Myocyte (in vitro differentiated cells): ENCODE measurements around the gene ANKRD65. TPM values are rescaled to one million over a fixed set of nuclear protein-coding genes. Genes with fewer than 3 reads are reported as not detected.
"Not testable (repeated sequence)": the region's sequence is repeated elsewhere in the genome, so short reads cannot be mapped to it uniquely, and the experiment has no call there.

Experiments
- DNase-seq: peaks from one replicate; pipeline ENCODE4 v3.0.0-alpha.2; 2012; ENCODE audit warnings: low read depth
- total RNA-seq: library from RNA; depleted of rRNA; stranded (reverse); fragments of >200 nt; gene quantifications from 2 replicates; pipeline ENCODE4 v1.2.3, GENCODE V29; 2014

The ANKRD65 gene
- total RNA-seq, 1 donor from 2014 or later, result not detected

DNA sequence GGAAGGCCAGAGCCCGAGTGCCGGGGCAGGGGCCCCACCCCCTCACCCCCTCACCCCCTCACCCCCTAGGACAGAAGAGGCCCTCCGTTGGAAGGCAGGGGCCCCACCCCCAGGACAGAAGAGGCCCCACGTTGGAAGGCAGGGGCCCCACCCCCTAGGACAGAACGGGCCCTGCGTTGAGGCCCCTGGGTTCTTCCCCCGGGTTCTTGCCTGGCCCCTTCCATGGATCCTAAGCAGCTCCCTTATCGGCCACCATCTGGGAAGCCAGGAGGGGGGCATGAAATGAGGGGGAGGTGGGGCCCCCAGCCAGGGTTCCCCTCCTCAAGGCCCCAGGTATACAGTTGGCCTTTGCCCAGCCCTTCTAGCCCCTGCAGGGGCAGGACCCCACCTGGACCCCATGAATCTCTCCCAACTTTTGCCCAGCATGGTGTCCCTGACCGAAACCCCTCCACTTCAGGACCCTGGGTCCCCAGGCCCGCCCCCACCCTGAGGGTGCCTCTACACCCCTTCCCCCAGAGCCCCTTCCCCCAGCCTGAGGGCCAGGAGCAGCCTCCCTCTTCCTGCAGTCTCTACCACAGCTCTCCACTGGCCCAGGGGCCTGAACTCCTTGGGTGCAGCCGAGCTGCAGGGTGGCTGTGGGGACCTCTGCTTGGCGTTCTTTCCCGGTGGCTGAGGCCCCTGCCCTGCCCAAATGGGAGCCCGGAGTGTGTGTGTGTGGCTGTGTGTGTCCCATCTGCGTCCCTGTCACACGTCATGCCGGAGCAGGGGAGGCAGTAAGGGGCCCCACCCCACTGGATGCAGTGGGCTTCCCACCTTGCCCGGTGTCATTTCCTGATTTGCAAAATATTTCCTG lies 10.1 kb upstream of the ANKRD65 start:
- DNase-seq, result no peak

DNA sequence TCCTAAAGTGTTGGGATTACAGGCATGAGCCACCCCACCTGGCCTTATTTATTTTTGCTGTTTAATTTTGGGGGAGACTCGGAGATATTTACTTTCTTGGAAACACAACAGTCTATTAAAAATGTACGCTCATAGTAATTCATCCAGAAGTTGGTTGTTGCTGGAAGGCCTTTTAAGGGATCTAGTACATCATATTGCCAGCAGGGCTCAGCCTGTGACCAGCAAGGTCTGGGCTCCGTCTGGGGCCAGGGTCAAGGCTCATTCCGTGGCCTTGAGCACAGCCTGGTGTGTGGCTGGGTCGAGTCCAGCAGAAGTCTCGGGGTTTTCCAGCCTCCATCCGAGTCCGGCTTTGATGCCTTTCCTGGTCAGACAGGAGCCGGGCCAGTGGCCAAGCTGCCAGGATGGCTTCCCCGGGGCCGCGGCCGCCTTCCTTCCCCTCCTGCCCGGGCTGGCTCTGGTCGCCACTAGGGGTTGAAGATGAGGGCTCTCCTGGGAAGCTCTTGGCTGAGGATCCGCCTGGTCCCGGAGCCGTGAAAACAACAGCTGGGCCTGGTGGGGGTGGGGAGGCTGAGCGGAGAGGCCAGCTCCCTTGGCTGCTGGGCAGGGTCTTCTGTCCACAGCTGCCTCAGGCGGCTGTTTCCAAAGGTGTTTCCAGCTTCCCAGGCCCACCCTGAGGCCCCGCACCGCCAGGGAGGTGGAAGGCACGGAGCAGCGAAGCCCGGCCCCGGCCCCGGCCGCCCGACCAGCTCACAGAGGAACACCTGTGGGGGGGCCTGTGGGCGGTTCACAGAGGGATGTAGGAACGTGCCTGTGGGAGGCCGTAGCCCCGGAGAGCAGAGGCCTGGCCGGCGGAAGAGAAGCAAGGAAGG lies 9.3 kb upstream of the ANKRD65 start:
- peak; percentile 89 for DNase-seq

DNA sequence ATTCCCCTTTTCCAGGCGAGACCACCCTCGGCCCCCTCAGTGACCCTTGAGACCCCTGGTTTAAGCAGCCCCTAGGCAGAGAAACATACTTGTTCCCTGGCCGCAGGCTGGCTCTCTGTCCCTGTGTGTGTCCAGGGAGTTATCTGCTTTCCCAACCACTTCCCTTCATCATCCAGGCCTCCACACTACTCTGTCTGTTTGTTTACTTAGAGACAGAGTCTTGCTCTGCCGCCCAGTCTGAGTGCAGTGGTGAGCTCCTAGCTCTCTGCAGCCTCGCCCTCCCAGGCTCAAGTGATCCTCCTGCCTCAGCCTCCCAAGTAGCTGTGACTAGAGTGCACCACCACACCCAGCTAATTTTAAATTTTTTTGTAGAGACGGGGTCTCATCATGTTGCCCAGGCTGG lies 8.6 kb upstream of the ANKRD65 start:
- DNase-seq, result no peak

DNA sequence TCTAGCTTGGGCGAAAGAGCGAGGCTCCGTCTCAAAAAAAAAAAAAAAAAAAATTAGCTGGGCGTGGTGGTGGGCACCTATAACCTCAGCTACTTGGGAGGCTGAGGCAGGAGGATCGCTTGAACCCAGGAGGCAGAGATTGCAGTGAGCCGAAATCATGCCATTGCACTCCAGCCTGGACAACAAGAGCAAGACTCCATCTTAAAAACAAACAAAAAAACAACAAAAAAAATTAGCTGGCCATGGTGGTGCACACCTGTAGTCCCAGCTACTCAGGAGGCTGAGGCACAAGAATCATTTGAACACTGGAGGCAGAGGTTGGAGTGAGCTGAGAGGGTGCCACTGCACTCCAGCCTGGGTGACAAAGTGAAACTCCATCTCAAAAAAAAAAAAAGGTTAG lies 7.9 kb upstream of the ANKRD65 start:
- DNase-seq, result not testable (repeated sequence)

DNA sequence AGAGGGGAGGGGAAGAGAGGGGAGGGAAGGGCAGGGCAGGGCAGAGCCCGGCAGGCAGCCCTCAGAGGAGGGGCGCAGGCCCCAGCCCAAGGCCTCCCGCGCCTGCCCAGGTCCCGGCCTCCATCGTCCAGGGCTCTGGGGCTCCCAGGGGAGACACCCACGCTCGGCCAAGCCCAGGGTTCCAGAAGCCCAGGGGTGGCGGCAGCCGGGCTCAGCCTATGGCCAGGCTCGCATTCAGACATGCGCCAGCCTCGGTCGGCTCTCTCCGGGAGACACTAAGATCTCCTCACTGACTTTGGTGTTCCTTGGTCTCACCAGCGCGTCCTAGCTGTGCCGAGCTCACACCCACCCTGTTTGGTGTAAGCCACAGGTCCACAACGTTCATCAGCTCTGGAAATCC lies 7.1 kb upstream of the ANKRD65 start:
- no peak for DNase-seq

DNA sequence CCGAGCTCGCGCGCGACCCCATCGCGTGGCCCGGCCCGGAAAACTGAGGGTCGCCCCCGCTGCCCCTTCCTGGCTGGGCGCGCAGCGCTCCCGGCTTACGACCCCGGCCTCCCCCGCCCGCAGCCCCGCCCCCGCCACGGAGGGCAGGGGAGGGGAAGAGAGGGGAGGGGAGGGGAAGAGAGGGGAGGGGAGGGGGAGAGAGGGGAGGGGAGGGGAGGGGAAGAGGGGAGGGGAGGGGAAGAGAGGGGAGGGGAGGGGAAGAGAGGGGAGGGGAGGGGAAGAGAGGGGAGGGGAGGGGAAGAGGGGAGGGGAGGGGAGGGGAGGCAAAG lies 6.7 kb upstream of the ANKRD65 start:
- DNase-seq, result no peak

DNA sequence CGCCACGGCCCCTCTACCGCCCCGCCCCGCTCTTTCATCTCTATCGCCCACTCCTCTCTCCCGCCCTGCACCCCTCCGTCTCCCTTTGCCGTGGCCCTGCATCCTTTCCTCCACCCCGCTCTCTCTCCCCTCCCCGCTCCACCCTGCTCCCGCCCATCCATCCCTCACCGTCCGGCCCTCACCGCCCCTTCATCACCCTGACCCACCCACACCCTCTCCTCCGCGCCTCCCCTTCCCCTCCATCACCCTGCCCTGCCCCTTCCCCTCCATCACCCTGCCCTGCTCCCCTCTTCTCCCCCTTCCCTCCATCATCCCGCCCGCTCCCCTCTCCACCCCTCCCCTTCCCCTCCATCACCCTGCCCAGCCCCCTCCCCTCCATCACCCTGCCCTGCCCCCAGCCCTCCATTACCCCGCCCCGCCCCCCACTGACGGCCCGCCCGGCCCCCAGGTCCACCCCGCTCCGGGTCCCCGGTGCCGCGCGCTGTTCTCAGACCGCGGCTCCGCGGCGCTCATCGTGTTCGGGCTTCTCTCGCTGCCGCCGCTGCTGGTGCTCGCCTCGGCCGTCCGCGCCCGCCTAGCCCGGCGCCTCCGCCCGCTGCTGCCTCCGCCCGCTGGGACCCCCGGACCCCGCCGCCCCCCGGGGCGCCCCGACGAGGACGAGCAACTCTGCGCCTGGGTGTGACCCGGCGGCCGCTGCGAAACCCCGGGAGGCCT lies 6.2 kb upstream of the ANKRD65 start:
- DNase-seq, result no peak

DNA sequence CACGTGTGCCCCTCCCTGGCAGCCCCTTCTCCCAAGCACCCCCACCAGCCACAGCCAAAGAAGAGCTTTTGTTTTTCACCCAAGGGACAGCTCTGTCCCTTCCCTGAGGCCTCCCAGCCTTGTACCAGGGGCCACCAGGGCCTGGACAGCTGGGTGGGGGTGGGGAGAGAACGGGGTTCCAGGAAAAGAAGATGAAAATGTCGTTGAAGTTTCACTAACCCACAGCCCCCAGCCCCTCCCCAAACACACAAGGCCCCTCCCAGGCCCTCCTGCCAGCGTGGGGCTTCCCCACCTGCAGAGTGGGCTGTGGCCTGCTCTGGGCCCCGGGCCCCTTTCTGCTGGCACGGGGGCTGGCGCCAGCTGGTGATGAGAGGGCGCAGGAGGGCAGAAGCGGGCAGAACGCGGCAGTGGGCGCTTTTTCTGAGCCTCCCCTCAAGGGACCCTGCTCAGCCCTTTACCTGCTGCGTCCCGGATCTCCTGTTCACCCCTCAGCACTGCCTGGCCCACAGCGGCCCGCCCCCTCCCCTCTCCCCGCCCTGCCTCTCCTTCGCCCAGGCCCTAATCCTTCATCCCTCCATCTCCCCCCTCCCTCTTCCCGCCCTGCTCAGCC lies 5.5 kb upstream of the ANKRD65 start:
- DNase-seq, result no peak

DNA sequence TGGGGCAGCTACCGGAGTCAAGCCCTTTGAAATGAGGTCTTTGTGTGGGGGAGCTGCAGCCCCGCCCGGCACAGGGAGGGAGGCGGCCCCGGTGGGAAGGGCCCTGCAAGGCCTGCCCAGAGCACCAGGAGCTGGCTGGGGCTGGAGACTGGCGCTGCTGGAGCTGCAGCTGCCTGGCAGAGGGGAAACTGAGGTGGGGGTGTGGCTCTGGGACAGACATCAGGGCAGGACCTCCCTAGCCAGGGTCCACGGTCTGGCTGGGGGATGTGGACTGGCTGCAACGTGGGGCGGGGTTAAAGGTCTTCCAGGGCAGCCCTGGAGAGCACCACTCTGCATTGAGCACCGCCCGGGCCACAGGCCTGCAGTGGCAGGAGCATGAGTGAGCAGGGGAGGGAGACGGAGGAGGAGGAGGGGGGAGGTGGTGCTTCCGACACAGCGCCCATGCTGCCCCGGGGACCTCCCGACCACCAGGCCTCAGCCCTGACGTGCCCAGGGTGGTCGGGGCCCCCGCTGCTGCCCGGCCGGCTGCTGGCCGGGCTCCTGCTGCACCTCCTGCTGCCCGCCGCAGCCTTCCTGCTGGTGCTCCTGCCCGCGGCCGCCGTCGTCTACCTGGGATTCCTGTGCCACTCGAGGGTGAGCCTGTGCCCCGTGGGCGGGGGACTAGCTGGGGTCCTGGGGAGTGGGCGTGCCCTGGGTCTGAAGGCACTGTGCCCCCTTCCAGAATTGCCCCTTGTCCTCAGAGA lies 4.8 kb upstream of the ANKRD65 start:
- DNase-seq, result no peak

DNA sequence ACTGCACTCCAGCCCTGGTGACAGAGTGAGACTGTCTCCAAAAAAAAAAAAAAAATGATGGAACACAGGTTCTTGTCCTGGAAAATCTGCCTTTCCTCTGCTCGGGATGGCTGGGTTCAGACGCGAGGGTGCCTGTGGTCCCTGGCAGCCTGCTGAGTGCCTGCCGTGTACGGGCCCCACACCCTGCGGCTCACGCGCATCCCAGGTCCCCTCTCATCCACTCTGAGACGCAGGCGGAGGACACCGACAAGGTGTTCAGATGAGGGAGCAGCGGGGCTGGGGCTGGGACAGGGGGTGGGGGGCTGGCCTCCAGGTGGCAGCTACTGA lies 4.3 kb upstream of the ANKRD65 start:
- DNase-seq, result no peak

DNA sequence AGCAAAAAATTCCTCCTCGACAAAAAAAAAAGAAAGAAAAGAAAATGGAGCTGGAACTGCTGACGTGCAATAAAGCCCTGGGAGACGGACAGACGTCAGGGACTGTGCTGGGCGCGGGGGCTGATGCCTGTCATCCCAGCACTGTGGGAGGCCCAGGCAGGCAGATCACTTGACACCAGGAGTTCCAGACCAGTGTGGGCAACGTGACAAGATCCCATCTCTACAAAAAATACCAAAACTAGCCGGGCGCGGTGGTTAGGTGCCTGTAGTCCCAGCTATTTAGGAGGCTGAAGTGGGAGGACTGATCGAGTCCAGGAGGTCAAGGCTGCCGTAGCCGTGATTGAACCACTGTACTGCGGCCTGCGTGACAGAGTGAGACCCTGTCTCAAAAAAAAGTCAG lies 3.6 kb upstream of the ANKRD65 start:
- no peak for DNase-seq

DNA sequence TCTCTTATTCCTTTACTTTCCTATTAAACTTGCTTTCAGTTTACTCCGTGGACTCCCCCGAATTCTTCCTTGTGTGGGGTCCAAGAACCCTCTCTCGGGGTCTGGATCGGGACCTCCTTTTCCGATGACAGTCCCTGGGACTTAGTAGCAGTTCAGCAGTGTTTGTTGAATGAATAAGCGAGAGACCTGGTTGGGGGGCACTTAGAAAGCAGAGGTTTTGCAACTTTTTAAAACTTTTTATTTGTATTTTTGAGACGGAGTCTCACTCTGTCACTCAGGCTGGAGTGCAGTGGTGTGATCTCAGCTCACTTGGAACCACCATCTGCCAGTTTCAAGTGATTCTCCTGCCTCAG lies 2.1 kb upstream of the ANKRD65 start:
- DNase-seq, result no peak

DNA sequence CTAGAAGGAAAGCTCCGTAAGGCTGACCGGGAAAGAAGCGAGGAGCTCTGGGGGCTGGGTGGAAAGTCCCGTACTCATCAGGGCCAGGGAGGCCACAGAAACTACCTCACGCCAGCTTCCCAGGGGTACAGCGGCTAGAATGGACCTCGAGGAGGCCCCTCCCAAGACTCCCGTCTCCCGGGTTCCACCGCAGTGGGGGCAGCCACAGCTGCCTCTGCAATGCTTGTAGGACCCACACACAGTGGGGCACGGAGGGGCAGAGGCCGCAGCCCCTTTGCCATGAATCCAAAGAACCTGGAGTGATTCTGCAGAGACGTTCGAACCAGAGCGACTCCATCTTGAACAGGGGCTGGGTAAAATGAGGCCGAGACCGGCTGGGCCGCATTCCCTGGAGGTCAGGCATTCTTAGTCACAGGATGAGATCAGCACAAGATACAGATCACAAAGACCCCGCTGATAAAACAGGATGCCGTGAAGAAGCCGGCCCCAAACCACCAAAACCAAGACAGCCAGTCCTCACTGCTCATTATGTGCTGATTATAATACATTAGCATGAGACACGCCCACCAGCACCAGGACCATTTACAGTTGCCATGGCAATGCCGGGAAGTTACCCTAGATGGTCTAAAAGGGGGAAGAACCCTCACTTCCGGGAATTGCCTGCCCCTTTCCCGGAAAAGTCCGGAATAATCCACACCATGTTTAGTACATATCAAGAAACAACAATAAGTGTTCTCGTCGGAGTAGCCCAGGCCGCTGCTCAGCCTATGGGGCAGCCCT lies 1.6 kb upstream of the ANKRD65 start:
- no peak for DNase-seq

DNA sequence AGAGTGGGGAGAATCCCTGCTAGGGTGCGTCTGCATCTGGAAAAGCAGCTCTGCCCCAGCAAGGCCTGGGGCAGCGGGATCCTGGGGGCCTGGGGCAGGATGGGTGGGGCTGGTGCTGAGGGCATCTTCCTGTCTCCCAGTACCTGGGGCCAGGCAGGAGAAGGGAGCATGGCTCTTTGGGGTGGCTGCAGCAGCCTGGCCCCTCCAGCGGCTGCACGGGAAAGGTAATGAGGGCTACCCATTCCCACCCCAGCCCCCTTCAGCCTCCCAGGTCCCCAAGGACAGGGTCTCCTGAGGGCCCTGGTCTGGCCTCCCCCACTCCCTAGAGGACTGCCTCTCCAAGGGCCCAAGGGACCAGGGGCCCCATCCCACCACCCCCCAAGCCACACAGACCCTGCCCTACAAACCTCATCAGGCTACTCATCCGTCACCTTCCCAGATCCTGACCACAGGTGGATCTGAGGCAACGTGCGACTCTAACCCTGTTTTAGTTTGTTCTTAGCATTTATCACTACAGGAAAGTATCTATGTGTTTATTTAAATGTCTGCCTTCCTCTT lies 910 bp upstream of the ANKRD65 start:
- no peak for DNase-seq

DNA sequence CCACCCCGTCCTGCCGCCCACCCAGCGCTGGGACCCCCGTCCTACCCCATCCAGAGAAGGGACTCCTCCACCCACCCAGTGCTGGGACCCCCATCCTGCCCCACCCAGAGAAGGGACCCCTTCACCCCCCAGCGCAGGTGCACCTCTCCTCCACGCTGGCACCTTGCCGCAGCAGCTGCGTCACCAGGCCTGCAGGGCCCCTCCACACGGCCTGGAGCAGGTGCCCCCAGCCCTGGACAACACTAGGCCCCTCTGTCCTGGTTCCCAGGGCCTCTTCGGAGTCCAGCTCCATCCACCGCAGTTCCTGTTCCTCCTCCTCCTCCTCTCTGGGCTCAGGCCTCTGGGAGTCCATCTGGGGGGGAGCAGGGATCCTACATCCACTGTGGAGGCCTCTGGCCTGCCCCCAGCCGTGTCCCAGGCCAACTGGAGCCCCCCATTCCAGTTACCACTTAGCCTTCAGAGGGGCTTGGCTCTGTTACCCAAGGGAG lies 378 bp downstream of the ANKRD65 start:
- DNase-seq, result no peak

DNA sequence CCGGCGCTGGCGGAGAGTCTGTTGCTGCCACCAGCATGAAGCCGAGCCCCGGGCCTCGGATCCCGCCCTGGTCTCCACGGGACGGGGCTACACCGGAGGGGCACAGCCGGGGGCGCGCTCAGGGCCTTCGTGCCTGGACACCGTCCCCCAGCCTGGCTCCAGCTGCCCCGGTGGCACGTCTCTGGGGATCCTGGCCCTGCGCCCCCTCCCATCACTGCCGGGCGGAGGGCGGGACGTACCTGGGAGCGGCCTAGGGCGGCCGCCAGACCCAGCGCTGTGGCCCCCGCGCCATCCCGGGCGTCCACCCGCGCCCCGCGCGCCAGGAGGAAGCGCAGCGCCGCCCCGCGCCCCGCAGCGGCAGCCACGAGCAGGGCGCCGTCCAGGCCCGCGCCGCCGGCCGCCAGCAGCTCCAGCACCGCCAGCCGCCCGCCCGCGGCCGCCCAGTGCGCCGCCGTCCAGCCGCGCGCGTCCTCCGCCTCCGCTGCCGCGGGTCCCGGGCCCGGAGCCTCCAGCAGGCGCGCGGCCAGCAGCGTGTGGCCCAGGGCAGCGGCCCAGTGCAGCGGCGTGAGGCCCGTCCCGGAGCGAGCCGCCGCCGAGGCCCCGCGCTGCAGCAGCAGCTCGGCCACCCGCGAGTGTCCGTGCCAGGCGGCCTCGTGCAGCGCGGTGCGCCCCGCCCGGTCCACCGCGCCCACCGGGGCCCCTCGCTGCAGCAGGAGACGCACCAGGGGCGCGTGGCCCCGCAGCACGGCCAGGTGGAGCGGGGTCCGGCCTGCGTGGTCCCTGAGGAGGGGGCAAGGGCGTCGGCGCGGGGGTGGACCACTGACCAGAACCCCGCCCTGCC lies 1.0 kb downstream of the ANKRD65 start:
- no peak for DNase-seq

DNA sequence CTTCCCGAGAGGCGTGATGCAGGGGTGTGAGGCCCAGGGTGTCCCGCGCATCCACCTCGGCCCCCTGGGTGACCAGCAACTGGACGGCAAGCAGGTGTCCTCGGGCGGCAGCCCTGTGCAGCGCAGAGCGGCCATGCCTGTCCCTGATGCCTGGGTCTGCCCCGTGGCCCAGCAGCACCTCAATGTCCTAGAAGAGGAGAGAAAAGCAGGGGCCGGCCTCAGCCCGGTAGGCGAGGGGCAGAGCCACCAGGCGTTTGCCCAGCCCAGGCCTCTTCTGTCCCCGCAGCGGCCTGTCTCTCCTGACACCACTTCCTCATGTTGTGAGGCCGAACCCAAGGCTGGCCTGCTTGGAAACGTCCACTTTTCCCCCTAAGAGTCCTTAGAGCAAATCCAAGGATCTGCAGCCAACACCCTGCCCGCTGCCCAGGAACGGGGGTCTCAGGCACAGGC lies 1.7 kb downstream of the ANKRD65 start:
- no peak for DNase-seq

DNA sequence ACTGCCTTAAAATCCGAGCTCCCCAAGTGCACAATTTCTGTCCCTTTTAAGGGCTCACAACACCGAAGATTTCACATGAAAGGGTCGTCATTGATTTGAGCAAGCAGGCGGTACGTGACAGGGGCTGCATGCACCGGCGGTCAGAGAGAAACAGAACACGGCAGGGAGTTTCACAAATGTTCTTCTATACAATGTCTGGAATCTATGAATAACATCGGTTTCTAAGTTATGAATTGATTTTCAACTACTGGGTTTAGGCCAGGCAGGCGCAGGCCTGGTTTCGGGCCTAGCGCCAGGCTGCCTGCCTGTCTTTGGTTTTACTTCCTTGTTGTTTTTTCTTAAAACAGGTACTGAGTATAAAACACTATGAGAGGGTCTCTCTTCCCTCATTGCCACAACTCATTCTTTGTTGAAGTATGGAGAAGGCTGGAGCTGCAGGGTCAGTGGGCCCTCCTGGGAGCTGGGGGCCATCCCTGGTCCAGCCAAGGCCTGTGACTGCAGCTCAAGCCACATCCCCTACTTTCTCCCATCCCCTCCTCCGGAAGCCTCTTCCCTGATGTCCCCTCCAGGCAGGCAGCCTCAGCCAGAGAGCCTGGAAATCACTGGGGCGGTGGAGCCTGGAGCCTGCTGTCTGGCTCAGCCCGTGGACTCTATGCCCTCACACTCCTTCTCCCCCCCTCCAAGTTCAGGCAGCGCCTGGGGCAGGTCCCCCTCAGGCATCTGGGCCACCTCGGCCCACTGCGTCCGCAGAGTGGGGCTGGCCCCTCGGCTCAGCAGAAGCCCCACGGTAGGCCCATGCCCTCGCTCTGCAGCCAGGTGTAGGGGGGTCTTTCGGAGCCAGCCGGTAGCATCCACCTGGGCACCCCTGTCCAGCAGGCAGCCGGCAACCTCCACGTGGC lies 2.4 kb downstream of the ANKRD65 start:
- no peak for DNase-seq
